GM20000 (cell line): ENCODE results near the gene COL23A1.

Source experiments
- DNase-seq: peaks from one replicate; pipeline ENCODE4 v3.0.0; 2012; ENCODE audit warnings: low spot score
- TF ChIP-seq, protein P1 (sequence below): IDR thresholded peaks from 2 replicates; pipeline ENCODE4 v1.5.1; 2012; ENCODE audit warnings: mild to moderate bottlenecking, control low read depth; ENCODE audit errors: extremely low read depth, missing control alignments

COL23A1 gene

DNA sequence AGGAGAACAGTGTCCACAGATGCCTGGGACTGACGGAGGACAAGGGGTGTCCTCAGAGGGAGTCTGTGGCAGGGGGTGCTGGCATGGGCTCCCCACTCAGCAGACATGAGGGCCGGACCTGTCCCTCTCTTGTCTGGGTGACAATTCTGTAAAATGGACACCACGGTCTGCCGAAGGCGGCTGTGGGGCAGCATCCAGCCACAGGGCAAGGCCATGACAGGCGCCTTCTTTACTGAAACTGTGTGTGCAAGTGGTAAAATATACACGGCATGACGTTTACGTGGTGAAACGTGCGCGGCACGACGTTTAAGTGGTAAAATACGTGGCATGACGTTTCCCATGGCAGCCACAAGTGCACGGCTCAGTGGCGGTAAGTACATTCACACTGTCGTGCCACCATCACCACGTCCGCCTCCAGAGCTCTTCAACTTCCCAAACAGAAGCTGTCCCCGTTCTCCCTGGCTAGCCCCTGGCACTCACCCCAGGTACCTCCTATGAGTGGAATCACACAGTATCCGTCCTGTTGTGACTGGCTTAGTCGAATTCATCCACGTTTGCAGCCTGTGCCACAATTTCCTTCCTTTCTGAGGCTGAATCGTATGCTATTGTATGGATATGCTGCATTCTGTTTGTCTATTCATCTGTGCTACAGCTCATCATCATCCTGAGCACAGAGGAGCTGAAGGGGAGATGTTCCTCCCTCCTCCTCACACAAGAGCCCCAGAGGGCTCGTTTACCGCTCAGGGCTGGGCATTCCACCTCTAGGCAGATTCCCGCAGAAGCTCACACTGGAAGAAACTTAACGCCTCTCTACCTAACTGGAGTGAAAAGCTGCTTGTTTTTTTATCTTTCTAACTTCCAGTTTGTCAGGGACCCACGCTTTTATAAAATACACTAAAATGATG, 52.5 kb downstream of the COL23A1 start:
- DNase-seq, result no peak
- TF ChIP-seq, protein P1, sequence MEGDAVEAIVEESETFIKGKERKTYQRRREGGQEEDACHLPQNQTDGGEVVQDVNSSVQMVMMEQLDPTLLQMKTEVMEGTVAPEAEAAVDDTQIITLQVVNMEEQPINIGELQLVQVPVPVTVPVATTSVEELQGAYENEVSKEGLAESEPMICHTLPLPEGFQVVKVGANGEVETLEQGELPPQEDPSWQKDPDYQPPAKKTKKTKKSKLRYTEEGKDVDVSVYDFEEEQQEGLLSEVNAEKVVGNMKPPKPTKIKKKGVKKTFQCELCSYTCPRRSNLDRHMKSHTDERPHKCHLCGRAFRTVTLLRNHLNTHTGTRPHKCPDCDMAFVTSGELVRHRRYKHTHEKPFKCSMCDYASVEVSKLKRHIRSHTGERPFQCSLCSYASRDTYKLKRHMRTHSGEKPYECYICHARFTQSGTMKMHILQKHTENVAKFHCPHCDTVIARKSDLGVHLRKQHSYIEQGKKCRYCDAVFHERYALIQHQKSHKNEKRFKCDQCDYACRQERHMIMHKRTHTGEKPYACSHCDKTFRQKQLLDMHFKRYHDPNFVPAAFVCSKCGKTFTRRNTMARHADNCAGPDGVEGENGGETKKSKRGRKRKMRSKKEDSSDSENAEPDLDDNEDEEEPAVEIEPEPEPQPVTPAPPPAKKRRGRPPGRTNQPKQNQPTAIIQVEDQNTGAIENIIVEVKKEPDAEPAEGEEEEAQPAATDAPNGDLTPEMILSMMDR, result no peak

DNA sequence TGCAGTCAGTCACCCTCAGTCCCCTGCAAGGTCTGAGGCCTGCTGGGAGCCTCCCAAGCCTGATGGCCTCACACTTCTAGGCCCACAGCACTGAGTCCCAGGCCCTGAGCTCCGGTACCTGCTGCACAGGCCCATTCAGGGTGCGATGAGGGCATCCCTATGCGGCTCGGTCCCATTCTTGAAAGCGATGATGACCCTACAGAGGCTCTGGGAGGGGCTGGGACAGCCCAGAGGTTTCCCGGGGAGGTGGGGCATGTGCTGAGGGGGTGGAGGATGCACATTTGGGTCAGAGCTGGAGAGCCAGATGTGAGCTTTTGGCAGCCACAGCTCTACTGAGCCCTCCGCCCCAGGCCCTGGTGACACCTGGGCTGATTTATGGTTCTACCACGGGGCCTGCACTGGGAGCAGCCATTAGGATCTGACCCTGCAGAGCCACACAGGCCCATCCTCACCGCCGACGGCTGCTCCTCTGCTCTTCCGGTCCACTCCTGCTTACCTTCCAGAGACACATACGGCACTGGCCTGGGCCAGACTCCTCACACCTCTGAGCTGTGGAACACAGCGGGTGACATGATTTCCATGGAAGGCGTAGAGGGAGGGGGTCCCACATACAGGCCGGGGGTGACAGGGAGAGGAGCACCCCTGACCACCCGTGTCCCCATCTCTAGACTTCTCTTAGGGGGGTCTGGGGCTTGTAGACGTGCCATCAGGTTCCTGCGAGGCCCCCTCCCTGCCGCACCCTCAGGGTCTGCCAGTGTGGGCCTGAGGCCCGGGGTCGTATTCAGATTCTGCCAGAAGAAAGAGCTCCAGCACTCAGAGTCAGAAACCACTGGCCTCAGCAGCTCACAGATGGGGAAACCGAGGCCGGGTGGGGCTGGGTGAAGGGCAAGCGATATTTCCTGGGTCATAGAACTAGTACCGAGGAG, 53.4 kb downstream of the COL23A1 start:
- DNase-seq, result no peak
- TF ChIP-seq, protein P1, result no peak

DNA sequence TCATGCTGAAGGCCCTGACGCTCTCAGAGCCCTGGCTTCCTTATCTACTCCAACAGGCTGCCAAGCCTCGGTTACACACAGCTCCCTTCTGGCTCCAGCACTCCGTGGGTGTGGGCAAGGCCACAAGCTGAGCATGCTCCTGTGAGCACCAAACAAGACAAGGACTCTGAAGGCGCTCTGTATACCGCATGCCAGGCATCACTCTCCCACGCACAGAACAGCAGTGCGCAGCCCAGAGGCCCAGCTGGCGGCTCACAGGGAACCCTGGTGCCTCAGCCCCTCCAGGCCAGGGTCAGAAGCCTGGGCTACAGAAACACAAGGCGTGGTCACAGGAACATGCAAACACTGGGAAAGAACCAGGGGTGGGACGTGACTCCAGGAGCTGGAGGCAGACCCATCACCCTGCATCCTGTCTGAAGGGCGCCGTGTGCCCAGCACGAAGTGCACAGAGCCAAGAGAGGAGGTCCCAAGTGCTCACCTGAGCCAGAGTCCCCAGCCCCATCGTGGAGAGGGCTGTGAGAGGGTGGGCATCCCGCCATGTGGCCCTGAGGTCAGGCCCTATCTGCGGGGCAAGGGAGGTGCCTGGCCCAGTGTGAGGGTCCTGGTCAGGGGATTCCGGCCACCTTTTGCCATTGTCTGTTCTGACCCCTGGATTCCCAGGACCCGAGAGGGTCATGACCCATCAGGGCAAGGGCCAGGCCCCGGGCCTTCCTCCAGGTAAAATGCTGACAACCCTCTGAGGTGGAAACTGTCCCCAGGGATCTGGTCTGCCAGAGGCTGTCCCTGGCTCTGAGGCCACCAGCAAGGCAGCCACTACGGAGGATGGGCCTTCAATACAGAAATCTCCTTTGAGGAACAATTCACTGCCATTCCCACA, 54.7 kb downstream of the COL23A1 start:
- TF ChIP-seq, protein P1, result no peak
- no peak for DNase-seq

DNA sequence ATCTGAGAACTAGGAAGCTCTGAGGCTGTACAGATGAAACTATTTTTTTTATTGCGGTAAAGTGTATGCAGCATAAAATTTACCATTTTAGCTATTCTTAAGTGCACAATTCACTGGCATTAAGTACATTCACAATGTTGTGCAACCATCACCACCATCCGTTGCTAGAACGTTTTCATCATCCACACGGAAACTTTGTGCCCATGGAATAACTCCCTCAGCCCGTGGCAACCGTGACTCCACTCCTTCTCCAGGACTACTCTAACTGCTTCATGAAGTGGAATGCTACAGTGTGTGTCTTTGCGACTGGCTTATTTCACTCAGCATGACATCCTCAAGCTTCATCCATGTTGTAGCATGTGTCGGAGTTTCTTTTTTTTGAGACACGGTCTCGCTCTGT, 57.1 kb downstream of the COL23A1 start:
- TF ChIP-seq, protein P1, result no peak
- no peak for DNase-seq

DNA sequence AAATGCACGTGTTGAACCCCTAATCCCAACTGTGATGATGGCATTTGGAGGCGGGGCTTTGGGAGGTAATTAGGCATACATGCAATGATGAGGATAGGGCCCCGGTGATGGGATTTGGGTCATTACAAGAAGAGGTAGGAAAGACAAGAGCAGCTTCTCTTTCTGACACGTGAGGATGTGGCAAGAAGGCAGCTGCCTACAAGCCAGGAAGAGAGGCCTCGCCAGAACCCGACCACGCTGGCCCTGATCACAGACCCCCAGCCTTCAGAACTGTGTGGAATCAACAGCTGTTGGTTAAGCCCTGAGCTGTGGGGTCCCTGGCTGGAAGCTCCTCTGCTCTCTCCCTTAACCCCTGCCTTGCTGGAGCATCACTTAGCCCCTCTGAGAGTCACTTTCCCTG, 57.5 kb downstream of the COL23A1 start:
- no peak for DNase-seq
- TF ChIP-seq, protein P1, result no peak

DNA sequence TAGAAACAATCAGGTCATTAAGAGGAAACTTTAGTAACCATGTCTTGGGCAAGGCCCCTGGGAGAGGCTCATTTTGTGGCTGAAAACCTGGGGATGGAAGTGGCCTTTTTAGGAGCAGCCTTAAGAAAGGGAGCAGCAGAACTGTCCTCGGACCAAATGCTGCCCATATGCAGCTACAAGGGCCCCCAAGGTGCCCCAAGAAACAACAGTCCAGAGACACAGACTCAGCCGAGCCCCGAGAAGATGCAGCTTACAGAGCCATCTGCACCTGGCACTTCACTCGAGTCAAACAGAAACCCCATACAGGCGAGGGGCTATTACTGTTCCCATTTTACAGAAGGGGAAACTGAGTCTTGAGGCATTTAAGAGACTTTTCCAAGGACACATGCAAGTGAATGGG, 58.0 kb downstream of the COL23A1 start:
- TF ChIP-seq, protein P1, result no peak
- no peak for DNase-seq
